Type B pancreatic cell (in vitro differentiated cells): ENCODE data around the gene IGDCC3. TPM values are rescaled to one million over a fixed set of nuclear protein-coding genes. Genes with fewer than 3 reads are reported as not detected.

Source experiments
- DNase-seq: peaks from one replicate; pipeline ENCODE4 v3.0.0; 2021; ENCODE audit warnings: mixed read lengths; ENCODE audit not compliant: unreplicated experiment; ENCODE audit errors: extremely low spot score
- H3K27ac Mint-ChIP-seq: 2 replicates; pipeline ENCODE4 v1.8.0; 2021; ENCODE audit warnings: mild to moderate bottlenecking, mixed read lengths
- H3K27me3 Mint-ChIP-seq: 2 replicates; pipeline ENCODE4 v1.8.0; 2021; ENCODE audit warnings: mixed read lengths
- H3K36me3 Mint-ChIP-seq: 2 replicates; pipeline ENCODE4 v1.8.0; 2021; ENCODE audit warnings: mixed read lengths
- H3K4me1 Mint-ChIP-seq: one replicate; pipeline ENCODE4 v1.8.0; 2021; ENCODE audit warnings: mixed read lengths; ENCODE audit not compliant: unreplicated experiment
- H3K4me3 Mint-ChIP-seq: 2 replicates; pipeline ENCODE4 v1.8.0; 2021; ENCODE audit warnings: mild to moderate bottlenecking, mixed read lengths
- H3K9me3 Mint-ChIP-seq: 2 replicates; pipeline ENCODE4 v1.8.0; 2021; ENCODE audit warnings: mixed read lengths
- total RNA-seq: library from RNA; stranded (reverse); gene quantifications from 2 replicates; pipeline ENCODE4 v1.2.1, GENCODE V29; 2021; ENCODE audit warnings: low replicate concordance
- TF ChIP-seq, protein P1 (sequence below): fragments of 200-600 bp; sonication (generic); conservative IDR thresholded peaks from 2 replicates; pipeline ENCODE4 v1.5.0; 2021; ENCODE audit warnings: antibody characterized with exemption, mild to moderate bottlenecking

Gene IGDCC3
- total RNA-seq, 1 donor from 2014 or later = 169 TPM

DNA sequence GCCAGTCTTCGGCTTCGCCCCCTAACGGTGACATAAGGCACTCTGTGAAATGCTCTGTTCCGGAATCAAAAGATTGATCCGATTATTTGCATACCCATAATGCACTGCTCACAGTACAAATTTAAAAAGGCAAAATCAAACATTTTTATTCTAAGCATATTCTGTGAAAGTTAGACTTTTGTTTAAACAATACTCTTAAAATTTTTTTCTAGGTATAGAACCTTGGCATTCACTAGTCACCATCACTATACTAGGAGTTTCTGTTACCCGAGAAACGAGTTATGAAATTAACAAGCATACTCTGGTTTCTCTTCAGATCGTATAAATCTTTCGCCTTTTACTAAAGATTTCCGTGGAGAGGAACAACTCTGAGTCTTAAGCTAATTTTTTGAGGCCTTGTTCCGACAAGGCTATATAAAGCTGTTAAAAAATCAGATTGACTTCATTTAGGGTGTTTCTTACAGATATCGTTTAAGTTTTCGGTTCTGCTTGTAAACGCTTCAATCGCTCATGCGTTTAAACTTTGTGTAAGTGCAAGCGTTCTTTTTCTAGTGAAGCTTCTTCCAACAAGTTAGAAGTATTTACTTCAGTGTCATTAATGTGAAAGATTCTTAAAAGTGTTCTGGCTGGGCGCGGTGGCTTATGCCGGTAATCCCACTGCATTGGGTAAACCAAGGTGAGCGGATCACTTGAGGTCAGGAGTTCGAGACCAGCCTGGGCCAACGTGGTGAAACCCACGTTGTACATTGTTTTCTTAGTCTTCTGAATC lies 73.2 kb downstream of the IGDCC3 start, which contains the start of gene RNU5B-1:
RNU5B-1 (plus strand) TSS at position 297 of the 769 bp plus-strand sequence.
- H3K36me3 Mint-ChIP-seq = no peaks in the 10 kb centered on the region
- H3K9me3 Mint-ChIP-seq = no peaks in the 10 kb centered on the region
- TF ChIP-seq, protein P1, sequence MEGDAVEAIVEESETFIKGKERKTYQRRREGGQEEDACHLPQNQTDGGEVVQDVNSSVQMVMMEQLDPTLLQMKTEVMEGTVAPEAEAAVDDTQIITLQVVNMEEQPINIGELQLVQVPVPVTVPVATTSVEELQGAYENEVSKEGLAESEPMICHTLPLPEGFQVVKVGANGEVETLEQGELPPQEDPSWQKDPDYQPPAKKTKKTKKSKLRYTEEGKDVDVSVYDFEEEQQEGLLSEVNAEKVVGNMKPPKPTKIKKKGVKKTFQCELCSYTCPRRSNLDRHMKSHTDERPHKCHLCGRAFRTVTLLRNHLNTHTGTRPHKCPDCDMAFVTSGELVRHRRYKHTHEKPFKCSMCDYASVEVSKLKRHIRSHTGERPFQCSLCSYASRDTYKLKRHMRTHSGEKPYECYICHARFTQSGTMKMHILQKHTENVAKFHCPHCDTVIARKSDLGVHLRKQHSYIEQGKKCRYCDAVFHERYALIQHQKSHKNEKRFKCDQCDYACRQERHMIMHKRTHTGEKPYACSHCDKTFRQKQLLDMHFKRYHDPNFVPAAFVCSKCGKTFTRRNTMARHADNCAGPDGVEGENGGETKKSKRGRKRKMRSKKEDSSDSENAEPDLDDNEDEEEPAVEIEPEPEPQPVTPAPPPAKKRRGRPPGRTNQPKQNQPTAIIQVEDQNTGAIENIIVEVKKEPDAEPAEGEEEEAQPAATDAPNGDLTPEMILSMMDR = no peak
- DNase-seq = no peak
- H3K27ac Mint-ChIP-seq = peak within 1 kb of the TSS; percentile 99
- H3K4me1 Mint-ChIP-seq = peaks cover 9% of the 10 kb centered on the region
- H3K4me3 Mint-ChIP-seq = peak within 1 kb of the TSS; percentile 94
- H3K27me3 Mint-ChIP-seq = peaks cover 7% of the 10 kb centered on the region

DNA sequence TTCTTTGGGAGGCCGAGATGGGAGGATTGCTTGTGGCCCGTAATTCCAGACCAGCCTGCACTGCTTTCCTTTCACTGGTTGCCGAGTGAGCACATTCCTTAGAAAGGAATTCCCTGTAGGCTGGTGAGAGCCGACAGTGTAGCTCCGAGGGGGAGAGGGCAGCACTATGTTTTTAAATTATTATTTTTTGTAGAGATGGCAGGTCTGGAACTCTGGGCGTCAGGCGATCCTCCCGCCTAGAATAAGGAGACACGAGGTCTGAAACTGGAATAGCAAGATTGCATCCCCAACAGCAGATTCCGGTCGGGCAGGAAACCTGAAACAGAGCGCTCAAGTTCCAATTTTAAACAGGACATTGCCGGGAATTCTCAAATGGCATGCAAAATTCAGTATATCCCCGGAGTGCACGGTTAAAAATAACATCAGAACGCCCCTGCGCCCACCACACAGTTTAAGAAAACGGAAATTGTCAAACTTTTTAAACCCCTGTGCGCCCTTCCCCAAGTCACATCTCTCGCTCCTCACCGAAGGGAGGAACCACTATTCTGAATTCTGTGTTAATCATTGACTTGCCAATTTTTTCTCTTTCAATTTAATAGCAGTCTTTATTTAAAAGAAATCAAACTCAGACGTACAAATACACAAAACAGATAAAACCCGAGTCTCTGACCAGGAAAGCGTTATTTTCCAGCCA lies 74.0 kb downstream of the IGDCC3 start:
- Mint-ChIP-seq H3K27ac (peak overlapping the region; percentile 99), H3K9me3 (no peaks in the 10 kb centered on the region), H3K4me1 (peaks cover 7% of the 10 kb centered on the region), H3K27me3 (peaks cover 7% of the 10 kb centered on the region), H3K4me3 (peak overlapping the region; percentile 94), H3K36me3 (no peaks in the 10 kb centered on the region)
- no peak for DNase-seq
- TF ChIP-seq, protein P1 = peak; percentile 95

DNA sequence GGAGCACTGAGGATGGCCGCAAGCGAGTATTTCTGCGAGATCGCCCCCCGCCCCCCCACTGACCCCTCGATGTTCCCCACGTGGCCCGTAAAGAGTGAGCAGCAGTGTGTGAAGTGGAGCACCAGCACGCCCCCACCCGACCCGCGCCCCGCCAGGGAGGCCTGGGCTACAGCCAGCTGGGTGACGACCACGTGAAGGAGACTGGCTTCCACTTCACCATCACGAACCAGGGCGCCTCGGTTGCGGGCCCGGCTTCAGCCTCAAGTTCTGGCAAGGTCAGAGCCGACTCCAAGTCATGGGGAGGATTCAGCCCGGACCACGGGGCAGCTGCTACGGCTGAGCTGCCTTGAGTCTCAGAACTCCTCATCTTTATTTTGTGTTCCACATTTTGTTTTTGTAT lies 75.7 kb downstream of the IGDCC3 start:
- Mint-ChIP-seq H3K4me3 (no peak overlapping the region), H3K27me3 (peaks cover 7% of the 10 kb centered on the region), H3K4me1 (peaks cover 13% of the 10 kb centered on the region), H3K27ac (peak overlapping the region; percentile 31), H3K9me3 (no peaks in the 10 kb centered on the region), H3K36me3 (no peaks in the 10 kb centered on the region)
- no peak for DNase-seq
- TF ChIP-seq, protein P1 = no peak

DNA sequence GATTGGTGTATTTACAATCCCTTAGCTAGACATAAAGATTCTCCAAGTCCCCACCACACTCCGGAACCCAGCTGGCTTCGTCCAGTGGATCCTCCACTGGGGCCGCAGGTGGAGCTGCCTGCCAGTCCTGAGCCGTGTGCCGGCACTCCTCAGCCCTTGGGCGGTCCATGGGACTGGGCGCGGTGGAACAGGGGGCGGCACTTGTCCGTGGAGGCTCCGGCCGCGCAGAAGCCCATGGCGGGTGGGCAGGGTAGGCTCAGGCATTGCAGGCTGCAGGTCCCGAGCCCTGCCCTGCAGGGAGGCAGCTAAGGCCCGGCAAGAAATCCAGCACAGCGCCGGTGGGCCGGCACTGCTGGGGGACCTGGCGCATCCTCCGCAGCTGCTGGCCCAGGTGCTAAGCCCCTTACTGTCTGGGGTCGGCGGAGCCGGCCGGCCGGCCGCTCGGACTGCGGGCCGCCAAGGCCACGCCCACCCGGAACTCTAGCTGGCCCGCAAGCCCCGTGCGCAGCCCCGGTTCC lies 76.8 kb downstream of the IGDCC3 start:
- Mint-ChIP-seq H3K27ac (peak overlapping the region; percentile 74), H3K4me1 (peaks cover 18% of the 10 kb centered on the region), H3K27me3 (peaks cover 9% of the 10 kb centered on the region), H3K4me3 (peak overlapping the region; percentile 69), H3K9me3 (no peaks in the 10 kb centered on the region), H3K36me3 (no peaks in the 10 kb centered on the region)
- TF ChIP-seq, protein P1 = no peak
- DNase-seq = no peak

DNA sequence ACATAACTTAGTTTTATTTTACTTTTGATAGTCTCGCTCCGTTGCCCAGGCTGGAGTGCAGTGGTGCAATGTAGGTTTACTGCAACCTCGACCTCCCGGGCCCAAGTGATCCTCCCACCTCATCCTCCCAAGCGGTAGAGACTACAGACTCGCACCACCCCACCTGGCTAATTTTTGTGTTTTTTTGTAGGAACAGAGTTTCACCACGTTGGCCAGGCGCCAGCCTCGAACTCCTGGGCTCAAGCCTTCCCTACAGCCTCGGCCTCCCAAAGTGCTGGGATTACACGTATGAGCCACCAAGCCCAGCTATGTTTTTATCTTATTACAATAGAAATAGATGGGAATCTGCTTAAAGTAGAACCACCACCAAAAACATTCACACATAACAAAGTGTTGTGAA lies 79.1 kb downstream of the IGDCC3 start:
- peaks cover 5% of the 10 kb centered on the region for H3K27me3 Mint-ChIP-seq
- H3K9me3 Mint-ChIP-seq = no peaks in the 10 kb centered on the region
- DNase-seq = no peak
- H3K4me1 Mint-ChIP-seq = peaks cover 11% of the 10 kb centered on the region
- TF ChIP-seq, protein P1 = no peak
- peak overlapping the region; percentile 21 for H3K27ac Mint-ChIP-seq
- peak overlapping the region; percentile 41 for H3K4me3 Mint-ChIP-seq
- H3K36me3 Mint-ChIP-seq = no peaks in the 10 kb centered on the region
